Stimulated activated CD8-positive, alpha-beta memory T cell treated with anti-CD3 and anti-CD28 coated beads, Interleukin-15, amount 100 ng/mL, for 4 hours (primary cell): ENCODE measurements around the gene PELI1.
"Not testable (repeated sequence)": the region's sequence is repeated elsewhere in the genome, so short reads cannot be mapped to it uniquely, and the experiment has no call there.

ENCODE experiments used
- DNase-seq, 2 donors: peaks; one replicate each; pipeline ENCODE4 v3.0.0-alpha.2; 2020; ENCODE audit warnings: low read depth in 2 of 2

PELI1 gene

DNA sequence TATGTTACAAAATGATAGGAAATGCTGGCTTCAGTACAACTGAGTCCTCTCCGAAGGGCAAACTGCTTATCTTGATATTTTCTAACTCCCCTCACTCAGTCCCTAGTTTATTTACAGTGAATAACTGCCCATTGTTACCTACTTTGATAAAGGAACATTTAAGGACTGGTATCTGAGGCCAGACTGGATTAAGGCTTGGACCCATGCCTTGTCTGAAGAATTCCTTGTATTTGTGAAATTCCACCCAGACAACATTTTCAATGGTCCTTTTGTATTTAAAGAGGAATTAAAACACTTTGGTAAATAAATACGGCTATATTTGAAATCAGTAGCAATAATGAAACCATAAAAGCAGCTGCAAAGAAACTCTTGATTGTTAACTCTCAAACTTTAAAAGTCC lies 58.3 kb downstream of the PELI1 start:
- DNase-seq = no peak

DNA sequence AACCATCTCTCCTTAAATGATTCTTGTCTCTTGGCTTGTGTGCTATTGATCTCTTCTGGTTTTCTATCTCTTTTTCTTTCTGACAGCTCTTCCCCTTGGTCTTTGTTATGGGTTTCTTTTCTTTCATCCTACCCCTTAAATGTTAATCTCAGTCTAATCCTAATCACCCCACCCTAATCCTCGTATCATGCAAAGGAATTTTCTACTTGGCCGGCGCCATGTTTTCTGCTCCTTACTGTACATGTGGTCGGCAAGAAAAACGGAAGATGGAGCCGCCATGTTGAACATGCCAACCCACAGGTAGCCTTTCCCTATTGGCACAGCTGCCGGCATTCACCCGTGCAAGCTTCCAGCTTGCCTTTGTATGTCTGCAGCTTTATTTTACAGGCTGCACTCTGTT lies 63.2 kb downstream of the PELI1 start:
- DNase-seq = no peak

DNA sequence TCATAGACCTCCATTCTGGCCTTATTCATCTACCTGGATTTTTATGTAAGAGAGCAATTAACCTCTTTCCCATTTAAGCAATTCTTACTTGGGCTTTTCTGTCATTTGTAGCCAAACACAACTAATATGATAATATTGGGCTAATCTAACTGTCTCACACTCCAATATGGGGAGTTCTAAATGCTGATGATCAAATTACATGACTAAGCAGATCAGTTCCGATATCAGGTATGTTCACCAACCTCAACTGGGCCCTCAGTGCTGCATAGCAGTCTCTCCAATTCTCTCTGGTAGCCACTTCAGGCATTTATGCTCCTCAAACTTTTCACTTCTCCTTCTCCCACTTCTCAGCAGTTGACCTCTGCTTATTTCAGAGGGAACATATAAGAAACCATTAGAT lies 64.0 kb downstream of the PELI1 start:
- no peak for DNase-seq

DNA sequence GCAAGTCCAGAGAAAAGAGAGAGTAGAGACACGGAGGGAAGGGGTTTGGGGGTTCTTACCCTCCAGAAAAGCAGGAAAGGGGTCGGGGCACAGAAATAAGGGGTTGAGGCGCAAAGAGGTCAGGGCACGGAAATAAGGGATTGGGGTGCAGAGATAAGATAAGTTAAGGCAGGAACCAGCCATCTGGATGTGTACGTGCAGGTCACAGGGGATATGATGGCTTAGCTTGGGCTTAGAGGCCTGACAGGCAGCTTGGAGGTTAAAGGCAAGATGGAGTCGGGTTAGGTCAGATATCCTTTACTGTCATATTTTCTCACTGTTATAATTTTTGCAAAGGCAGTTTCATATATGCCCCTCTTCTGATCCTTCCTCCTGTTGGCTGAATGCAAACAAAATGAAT lies 64.5 kb downstream of the PELI1 start:
- not testable (repeated sequence) for DNase-seq

DNA sequence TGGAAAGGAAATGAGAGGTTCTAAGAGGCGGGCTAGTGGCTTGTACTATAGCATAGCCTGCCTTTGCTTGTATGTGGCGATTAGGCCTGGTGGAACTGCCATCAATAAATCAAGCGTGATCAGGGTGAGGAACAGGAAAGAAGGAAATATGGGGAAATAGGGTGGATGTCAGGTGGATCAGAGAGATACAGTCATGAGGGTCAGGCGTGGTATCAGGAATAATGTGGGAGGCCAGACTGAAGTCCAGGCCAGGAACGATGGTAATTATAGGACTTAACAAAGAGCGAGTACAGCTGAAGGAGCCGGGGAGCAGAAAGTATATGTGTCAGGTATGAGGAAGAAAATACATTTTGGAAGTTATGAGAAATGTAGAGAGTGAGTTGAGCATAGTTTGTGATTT lies 67.4 kb downstream of the PELI1 start:
- not testable (repeated sequence) for DNase-seq

DNA sequence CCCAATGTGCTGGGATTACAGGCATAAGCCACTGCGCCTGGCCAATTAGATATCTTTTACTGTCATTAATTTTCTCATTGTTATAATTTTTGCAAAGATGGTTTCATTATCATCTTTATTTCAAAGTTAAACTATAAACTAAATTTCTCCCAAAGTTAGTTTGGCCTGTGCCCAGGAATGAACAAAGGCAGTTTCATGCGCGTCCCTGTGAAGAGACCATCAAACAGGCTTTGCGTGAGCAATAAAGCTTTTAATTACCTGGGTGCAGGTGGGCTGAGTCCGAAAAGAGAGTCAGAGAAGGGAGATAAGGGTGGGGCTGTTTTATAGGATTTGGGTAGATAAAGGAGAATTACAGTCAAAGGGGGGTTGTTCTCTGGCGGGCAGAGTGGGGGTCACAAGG lies 69.6 kb downstream of the PELI1 start:
- not testable (repeated sequence) for DNase-seq

DNA sequence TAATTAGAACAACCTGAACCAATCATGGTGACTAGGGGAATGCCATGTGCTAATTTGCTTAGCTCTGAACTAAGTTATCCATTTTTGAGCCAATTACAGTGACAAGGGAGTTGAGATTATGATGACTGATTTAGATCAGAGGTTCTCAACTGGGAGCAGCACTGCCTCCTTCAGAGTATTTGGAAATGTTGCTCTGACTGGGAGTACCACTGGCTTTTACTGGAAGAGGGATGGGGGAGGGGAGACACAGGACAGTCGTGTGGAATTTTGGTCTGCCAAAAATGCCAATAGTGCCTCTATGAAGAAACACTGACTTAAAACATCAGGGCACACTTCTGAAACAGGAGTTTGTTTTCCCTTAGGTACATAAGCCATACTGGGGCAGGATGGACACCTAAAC lies 76.9 kb downstream of the PELI1 start:
- DNase-seq = no peak

DNA sequence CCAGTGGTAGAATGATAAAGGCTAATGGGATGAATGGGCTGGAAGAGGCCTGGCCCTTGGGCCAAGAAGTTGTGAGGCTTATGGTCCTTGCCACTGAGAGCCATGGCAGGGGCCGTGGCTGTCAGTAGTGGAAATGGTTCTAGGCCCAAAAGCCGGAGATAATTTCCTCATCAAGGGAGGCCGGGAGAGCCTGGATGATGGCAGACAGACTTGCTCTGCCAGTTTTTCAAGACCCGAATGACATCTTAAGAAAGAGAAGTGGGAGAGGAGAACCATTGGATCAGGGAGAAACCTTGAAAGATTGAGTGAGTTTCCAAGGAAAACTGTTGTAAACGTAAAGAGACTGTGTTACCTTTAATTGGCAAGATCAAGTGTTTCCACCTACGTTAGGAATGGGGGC lies 78.7 kb downstream of the PELI1 start:
- no peak for DNase-seq

DNA sequence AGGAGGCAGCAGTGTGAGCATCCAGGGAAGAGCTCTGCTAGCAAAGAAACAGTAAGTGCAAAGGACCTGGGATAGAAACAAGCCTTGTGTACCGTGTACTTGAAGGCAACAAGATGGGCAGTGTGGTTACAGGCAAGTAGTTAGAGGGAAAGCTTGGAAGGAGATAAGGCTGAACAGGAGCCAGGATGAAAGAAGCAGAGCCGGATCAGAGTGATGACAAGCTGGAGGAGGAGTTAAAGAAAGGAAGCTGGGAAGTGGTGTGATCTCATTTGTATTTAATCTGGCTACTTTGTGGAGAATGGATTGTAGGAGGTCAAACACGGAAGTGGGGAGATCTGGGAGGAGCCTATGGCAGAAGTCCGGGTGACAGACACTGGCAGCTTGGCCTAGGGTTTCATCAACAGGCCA lies 80.3 kb downstream of the PELI1 start:
- DNase-seq = no peak

DNA sequence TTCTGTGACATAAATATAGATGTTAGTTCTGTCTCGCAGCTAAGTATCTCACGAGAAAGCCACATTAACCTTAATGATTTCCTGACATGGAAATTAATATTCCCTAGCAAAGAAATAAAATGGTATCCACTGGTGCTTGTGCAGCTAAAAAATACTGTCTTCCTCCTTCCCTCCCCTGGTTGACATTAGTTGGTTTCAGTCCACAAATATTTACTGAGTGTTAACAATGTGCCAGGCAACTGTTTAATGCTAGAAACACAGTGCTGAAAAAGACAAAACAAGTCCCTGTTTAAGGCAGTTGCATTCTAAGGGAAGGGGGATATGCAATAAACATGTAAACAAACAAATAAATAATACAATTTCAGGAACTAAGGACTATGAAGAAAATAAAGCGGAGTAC lies 80.8 kb downstream of the PELI1 start:
- DNase-seq = no peak

DNA sequence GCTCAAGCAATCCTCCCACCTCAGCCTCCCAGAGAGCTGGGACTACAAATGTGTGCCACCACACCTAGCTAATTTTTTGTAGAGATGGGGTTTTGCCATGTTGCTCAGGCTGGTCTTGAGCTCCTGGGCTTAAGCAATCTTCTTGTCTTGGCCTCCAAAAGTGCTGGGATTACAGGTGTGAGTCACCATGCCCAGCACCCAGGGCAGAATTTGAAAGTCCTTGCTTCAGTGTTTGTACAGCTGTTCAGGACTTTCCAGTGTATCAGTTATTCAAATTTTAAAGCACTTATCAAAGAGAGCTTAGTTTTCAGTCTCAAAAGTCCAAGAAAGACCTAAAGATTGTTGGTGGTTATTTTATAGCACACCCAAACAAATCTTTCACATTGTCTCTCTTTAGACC lies 81.4 kb downstream of the PELI1 start:
- DNase-seq = no peak

DNA sequence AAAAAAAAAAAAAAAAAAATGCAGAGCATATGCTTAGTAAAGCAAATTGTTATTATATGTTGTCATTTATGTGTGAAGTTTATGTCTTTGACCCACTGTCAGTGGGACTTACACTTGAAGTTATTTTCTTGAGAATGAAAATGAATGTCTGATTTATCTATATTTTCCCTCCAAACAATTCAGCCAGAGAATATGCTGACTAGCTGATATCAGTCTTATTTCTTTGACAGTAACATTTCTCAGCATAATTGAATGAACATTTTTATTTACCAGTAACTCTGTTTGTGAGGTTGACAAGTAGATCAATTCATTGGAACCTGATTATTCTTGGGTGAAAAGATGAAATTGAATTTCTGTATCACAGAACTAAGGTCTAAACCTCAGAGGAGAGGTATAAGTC lies 85.0 kb downstream of the PELI1 start:
- no peak for DNase-seq

DNA sequence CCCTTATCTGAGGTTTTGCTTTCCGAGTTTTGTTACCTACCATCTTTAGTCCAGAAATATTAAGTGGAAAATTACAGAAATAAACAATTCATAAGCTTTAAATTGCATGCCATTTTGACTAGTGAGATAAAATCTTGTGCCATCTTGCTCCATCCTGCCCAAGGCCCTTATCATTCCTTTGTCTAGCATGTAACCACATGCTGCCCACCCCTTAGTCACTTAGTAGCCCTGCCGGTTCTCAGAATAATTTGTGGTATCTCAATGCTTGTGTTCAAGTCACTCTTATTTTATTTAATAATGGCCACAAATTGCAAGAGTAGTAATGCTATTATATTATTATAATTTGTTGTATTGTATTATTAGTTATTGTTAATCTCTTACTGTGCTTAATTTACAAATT lies 88.2 kb downstream of the PELI1 start:
- DNase-seq = no peak

DNA sequence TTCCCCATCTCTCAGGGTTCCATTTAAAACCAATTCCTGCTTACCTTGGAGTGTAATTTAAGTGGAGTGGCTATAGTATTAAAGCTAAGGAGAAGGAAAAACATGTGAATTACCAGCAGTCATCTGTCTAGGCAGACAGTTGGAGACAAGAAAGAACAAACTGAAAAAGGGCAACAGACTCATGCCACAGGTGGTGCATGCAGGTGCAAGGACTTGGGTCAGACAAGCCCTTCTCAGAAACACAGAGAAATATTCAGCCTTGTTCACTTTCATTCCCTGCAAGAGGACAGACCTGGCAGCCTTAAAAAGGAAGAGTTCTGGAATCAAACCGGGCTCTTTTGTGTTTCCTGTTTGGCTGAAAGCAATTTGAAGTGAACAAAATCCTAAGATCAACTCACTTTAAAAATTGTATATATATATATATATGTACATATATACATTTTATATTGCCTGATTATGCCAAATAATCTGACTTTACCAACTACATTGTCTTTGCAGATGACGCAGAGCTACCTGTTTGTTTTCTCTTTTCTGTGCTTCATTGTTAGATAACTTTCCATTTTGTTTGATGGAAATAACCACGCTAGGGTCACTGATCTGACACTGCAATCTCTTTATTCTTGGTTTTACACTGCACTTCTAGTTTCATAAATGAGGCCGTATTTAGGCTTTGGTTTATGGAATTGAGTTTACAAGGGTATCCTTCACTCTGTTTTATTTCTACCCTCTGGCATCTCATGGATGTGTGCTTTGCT lies 89.9 kb downstream of the PELI1 start:
- DNase-seq = no peak

DNA sequence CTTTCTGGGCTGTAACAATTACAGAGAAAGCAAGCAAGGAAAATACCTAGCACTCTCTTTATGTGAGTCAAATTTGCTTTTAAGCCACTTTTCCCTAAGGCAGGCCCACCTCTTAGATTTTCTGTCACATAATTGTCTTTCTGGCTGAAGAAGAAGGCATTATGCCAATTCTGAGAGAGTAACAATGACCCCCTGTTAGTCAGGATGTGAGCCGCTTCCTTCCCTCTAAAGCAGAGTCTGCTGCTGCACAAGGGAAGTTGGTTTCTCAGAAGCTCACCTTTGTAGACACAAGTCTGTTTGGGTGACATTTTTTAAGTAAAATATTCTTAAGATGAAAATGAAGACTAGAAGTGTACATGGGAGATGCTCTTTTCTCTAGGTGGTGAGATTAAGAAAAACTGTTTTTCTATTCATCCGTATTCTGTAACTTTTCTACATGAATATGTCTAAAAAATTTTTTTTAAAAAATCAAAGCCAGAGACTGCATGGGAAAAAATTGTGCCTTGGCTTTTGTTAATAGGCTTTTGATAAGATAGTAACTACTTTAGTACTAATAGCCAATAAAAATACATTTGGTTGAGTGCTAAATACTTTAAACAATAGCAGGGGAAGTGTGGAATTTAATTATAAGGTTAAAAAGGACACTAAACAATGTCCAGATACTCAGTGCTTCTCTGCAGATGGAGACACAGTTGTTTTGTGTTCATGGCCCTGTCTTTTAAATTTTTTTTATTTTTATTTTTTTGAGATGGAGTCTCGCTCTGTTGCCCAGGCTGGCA lies 91.6 kb downstream of the PELI1 start:
- no peak for DNase-seq

DNA sequence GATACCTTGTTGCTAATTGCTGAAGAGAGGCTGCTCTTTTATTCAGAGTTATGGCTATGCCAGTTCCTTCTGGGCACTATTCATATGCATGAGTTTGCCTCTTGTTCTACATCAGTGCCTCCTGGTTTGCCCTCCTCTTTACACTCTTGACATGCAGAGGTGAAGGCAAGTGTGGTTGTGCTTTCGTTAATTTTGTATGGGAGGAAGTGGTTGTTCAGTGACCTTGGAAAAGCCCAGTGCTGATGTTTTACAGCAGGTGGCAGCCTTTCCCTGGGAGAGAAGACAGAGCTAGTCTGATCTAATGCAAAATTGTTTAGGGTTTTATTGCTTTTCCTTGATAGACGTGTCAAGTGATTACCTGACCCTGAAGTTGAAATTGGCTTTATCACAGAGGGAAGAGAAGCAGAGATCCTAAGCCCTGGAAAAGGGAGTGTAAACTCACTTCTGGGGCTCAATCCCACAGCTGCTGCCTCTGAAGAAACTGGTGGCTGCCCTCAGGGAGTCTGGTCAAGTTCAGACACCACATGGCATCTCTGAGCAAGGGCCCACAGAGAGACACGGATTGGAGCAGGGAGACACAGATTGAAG lies 94.5 kb downstream of the PELI1 start:
- DNase-seq = peak; percentile 21 to 64

DNA sequence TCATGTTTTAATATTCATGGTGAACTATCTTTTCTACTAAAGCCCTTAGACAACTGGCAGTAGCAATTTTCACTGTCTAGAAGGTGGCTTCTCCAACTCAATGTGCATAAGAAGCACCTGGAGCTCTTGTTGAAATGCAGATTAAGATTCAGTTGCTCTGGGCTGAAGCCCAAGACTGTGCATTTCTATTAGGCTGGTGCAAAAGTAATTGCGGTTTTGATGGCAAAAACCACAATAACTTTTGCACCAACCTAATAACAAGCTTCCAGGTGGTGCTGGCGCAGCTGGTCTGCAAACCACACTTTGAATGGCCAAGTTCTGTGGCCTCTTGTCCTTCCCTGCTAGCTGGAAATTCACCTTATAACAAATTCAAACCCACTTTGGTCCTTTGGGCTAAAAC lies 98.3 kb downstream of the PELI1 start:
- no peak for DNase-seq
